GM12875 (cell line): ENCODE measurements around the gene XPO1.

Experiments
- H3K4me3 ChIP-seq: one replicate; pipeline ENCODE4 v1.5.1; 2011; ENCODE audit warnings: low read depth, low read length, control low read depth
- CTCF ChIP-seq: IDR thresholded peaks from 2 replicates; pipeline ENCODE4 v1.5.1; 2011; ENCODE audit warnings: low read depth, mild to moderate bottlenecking, control low read depth, inconsistent platforms, low read length, moderate library complexity, borderline replicate concordance; ENCODE audit not compliant: insufficient read depth

Gene XPO1

GRCh38 chr2:61538920-61539520 is 864 bp upstream of the XPO1 start:
- H3K4me3 ChIP-seq = peak overlapping the region; percentile 84
- no peak for TF ChIP-seq CTCF

- TF ChIP-seq CTCF = no peak
- peak overlapping the region; percentile 84 for H3K4me3 ChIP-seq
Observed at GRCh38 chr2:61537950-61538199, 281 bp downstream of the XPO1 start.

- H3K4me3 ChIP-seq = peak overlapping the region; percentile 84
- TF ChIP-seq CTCF = no peak
Observed at GRCh38 chr2:61537277-61537949, 743 bp downstream of the XPO1 start.

- no peak for TF ChIP-seq CTCF
- peak overlapping the region; percentile 84 for H3K4me3 ChIP-seq
Observed at GRCh38 chr2:61536572-61537276, 1.4 kb downstream of the XPO1 start.

GRCh38 chr2:61536180-61536571 is 2.0 kb downstream of the XPO1 start:
- no peak for TF ChIP-seq CTCF

GRCh38 chr2:61535449-61535848 is 2.7 kb downstream of the XPO1 start:
- H3K4me3 ChIP-seq = peak overlapping the region; percentile 84
- TF ChIP-seq CTCF = no peak

More at GRCh38 chr2:61536180-61536571, 2.0 kb downstream of the XPO1 start:
- H3K4me3 ChIP-seq = peak overlapping the region; percentile 84

GRCh38 chr2:61534926-61535325 is 3.2 kb downstream of the XPO1 start:
- no peak overlapping the region for H3K4me3 ChIP-seq
- no peak for TF ChIP-seq CTCF
